ENCODE data around the gene ZNF80.

The ZNF80 gene

GRCh38 chr3:114218578-114219185 lies 18.7 kb downstream of the ZNF80 start:
- no peak for DNase-seq

DNA sequence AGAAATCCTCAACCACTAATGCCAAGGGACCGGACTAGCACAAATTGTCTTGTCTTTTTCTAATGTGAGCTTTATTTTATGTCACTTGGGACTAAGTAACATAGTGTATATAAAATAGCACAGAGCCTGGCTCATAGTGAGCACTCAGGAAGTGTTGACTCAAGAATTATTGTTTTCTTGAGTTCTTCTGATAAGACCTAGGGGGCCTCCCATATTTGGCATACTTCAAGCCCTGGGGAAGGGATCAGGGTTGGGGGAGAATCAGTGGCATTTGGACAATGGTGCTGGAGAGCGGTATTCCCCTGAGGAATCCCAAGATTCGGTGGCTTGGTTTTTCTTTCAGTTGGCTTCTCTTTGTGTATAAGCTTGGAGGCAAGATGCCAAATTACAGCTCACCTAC lies 19.4 kb downstream of the ZNF80 start:
- no peak for DNase-seq

GRCh38 chr3:114217266-114217665 lies 20.1 kb downstream of the ZNF80 start:
- no peak for DNase-seq

- DNase-seq, result no peak
These were observed 21.0 kb downstream of the ZNF80 start for GRCh38 chr3:114216186-114216970.

DNA sequence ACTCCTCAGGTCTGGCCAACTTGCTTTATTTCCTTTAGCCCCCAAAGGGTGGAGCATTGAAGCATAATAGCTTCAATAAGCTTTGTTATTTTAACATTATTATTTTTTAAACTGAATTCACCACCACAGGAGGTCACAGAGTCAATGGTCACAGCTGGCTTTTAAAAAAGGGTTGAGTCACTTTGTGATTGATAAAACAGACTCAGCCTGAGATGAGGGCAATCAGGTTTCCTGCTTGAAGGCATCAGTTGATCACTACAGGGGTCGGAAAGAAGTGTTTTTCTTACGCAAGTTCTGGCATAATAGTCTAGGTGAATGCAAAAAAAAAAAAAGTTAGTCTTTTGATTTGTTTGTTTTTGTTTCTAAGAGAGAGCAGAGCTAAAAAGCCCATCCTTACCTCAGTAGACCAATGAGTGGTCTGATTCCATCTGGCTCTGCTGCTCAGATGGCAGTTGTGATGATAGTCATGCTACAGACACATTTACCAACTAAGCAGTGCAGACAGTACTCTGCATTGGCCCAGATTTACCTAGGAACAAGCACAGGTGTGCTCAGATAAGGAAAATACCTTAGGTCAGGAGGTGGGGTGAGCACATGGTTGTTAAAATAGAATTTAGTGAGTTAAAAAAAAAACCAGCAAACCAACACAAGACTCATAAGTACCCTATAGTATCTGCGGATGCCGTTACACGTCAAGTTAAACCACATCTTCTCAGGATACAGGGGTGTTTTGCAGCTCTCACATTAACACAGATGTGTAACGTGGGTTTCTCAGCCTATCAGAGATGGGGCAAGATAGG lies 22.6 kb downstream of the ZNF80 start:
- DNase-seq, result no peak

- no peak for DNase-seq
These were observed 23.5 kb downstream of the ZNF80 start for GRCh38 chr3:114213627-114214541.

DNA sequence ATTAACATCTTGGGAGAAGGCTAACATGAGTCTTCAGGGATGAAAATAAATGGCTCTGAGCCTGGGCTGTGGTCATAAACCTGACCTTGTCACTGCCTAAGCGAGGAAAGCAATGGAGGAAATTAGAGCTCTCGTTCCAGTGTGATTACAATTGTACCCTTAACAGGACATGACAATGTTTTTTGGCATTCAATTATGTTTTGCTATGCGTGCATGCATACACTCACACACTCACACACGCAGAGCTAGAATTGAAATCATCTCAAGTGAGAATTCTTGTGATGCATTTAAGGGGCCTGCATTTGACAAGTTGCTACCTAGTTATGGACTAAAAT lies 24.1 kb downstream of the ZNF80 start:
- DNase-seq, result no peak

DNA sequence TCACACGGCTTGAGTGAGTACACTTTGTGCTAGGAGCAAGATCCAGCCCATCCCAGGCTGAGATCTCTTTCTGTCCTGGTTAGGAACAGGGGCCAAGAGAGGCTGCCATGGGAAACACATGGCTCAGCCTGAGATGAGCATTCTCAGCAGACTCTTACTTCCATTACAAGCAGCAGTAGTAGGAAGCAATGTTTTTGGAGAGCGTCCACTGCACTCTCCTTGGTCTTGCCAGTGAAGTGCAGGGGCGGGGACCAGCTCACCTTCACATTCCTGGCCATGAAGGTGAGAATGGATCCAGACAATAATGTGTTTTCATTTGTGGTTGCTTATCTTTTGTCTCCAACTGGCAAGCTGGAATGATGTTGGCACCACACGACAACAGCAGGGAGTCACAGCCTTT lies 24.7 kb downstream of the ZNF80 start:
- DNase-seq, result no peak

- no peak for DNase-seq
These were observed 29.6 kb downstream of the ZNF80 start for GRCh38 chr3:114207768-114208167.

DNA sequence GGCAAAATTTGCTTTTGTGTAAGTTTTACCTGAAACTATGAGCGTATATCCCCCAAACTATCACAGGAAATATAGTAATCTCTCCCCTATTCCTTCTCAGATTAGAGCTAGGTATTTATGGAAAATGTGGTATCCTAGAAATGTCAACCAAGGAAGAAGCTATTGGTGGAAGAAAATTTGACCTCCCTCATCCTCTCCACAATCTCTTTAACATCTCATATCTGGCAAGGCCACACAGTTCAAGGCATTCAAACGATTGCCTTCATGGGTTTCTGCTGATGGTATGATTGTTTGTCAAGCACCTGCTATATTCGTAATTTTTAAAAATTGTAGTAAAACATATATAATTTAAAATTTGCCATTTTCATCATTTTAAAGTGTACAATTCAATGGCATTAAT lies 31.0 kb downstream of the ZNF80 start:
- no peak for DNase-seq

DNA sequence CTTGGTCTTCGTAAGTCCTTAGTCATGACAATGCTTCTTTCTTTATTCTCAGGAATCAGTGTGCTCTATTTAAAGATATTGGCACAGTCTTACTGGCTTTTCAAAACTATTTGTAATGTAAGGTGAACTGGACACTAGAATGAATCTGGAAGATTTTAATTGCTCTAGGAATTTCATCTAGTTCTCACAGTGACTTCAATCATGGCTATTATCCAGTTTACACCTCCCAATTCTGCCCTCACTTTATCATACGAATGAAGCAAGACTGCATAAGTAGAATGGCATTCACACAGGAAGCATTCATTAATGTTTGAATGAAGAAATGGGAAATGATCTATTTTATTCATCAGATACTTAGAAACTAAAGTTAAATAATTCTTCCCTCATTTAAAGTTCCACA lies 31.8 kb downstream of the ZNF80 start:
- DNase-seq, result no peak

DNA sequence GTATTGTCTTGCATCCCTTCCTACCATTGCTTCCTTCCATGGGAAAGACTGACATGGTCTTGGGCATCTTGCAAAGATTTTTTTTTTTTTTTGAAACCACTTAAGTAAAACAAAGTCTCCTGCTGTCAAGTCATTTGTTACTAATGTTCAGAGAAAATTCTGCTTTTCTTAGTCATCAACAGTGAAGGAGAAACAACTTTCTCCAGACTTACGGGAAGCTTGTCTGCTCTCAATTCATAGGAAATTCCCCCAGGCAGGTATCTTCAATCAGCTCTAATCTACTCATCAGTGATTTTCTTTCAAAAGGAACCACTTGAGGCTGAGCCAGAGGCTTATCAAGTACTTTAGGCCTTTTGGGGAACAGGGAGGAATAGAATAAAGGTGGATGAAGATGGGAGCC lies 42.6 kb downstream of the ZNF80 start:
- no peak for DNase-seq

DNA sequence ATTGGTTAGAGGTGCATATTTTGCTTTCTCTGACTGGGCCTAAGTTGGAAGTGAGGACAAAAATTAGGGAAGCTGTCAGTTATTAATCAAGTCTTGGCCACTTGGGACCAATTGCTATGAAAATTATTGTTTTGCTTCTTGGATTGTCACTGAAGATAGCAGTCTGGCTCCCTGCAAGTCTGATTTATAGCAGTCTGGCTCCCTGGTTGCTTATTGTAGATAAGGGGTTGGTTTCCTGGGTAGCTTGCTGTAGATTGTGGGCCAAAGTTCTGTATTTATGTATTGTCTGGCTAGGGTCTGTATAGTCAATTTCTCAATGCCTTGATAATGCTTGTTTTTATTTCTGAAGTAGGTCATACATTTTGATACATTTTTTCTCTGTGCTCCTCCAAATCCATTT lies 45.2 kb downstream of the ZNF80 start:
- no peak for DNase-seq

GRCh38 chr3:114186501-114186900 lies 50.9 kb downstream of the ZNF80 start:
- DNase-seq, result no peak

Data from NCI-H2029 (cell line).